A549 (cell line): ENCODE results near the gene CRISPLD2. TPM values are rescaled to one million over a fixed set of nuclear protein-coding genes. Genes with fewer than 3 reads are reported as not detected.

Source experiments
- ATAC-seq, 2 experiments: fragments of 200-7000 bp in 1 of 2; fragments of >200 bp in 1 of 2; cut with Nextera tagmentation in 1 of 2; cut with Tn5 transposase in 1 of 2; 3 replicates each; pipeline versions ENCODE4 v1.8.0 to v1.9.1; 2018 to 2020; ENCODE audit warnings: mild to moderate bottlenecking in 1 of 2, moderate library complexity in 1 of 2
- CTCF ChIA-PET: fragments of 300-600 bp; sonication (Branson Sonifier 250); formaldehyde crosslinking; extraction: SDS; loops from one replicate; lab custom pipeline; 2021; ENCODE audit warnings: antibody characterized with exemption, inconsistent platforms; lab: Yijun Ruan, JAX
- POLR2A ChIA-PET: fragments of 350-600 bp; formaldehyde crosslinking; extraction: SDS; loops from one replicate; lab custom pipeline; 2021; ENCODE audit warnings: antibody characterized with exemption, inconsistent platforms; lab: Yijun Ruan, JAX
- DNase-seq, 2 experiments: peaks; one replicate each; pipeline versions ENCODE4 v3.0.0 to v3.0.0-alpha.2; 2011 to 2016; ENCODE audit warnings: low read depth in 1 of 2, low spot score in 1 of 2
- FAIRE-seq: peaks from 2 replicates; lab custom pipeline; 2011; peaks lifted over from hg19 to GRCh38; lab: Jason Lieb, UNC
- H3K27ac ChIP-seq, 2 experiments: fragments of >200 bp; sonication (Bioruptor Twin); formaldehyde crosslinking; 3 replicates each; pipeline ENCODE4 v1.5.1; 2016 to 2017
- H3K4me1 ChIP-seq: fragments of >200 bp; sonication (Bioruptor Twin); formaldehyde crosslinking; 3 replicates; pipeline ENCODE4 v1.6.1; 2016
- H3K4me2 ChIP-seq: fragments of >200 bp; sonication (Bioruptor Twin); formaldehyde crosslinking; 3 replicates; pipeline ENCODE4 v1.6.1; 2016
- H3K4me3 ChIP-seq: fragments of >200 bp; sonication (Bioruptor Twin); formaldehyde crosslinking; 3 replicates; pipeline ENCODE4 v1.5.1; 2016
- H3K9me3 ChIP-seq: fragments of >200 bp; sonication (Bioruptor Twin); formaldehyde crosslinking; 3 replicates; pipeline ENCODE4 v1.6.1; 2016
- BHLHE40 ChIP-seq: IDR thresholded peaks from 2 replicates; pipeline ENCODE4 v1.6.1; 2012; ENCODE audit warnings: low read depth, low read length, inconsistent platforms
- CBX2 ChIP-seq: fragments of 200-600 bp; sonication (generic); IDR thresholded peaks from 2 replicates; pipeline ENCODE4 v1.6.1; 2016; ENCODE audit warnings: low read depth, mild to moderate bottlenecking, borderline replicate concordance
- CEBPB ChIP-seq, 2 experiments: fragments of >200 bp in 1 of 2; sonication (Bioruptor Twin) in 1 of 2; formaldehyde crosslinking in 1 of 2; IDR thresholded peaks; 2 replicates each; pipeline ENCODE4 v1.6.1; 2012 to 2016
- GATA3 ChIP-seq: IDR thresholded peaks from 2 replicates; pipeline ENCODE4 v1.6.1; 2012; ENCODE audit warnings: borderline replicate concordance
- HEYL ChIP-seq: fragments of 250-450 bp; sonication (Bioruptor Pico); IDR thresholded peaks from 2 replicates; pipeline ENCODE4 v1.8.0; 2021; ENCODE audit warnings: mild to moderate bottlenecking, moderate library complexity
- HOXA7 ChIP-seq: fragments of 250-450 bp; sonication (Bioruptor Pico); IDR thresholded peaks from 2 replicates; pipeline ENCODE4 v1.5.0; 2020; ENCODE audit warnings: mild to moderate bottlenecking, moderate library complexity
- JUNB ChIP-seq: fragments of >200 bp; sonication (Bioruptor Twin); formaldehyde crosslinking; IDR thresholded peaks from 2 replicates; pipeline ENCODE4 v1.6.1; 2016
- KDM1A ChIP-seq: fragments of 200-600 bp; sonication (generic); IDR thresholded peaks from 2 replicates; pipeline ENCODE4 v1.6.1; 2016; ENCODE audit warnings: low read depth, mild to moderate bottlenecking
- MYC ChIP-seq: IDR thresholded peaks from 2 replicates; pipeline ENCODE4 v1.6.1; 2012; ENCODE audit warnings: mild to moderate bottlenecking, inconsistent platforms, low read length, improper control_type of control experiment, borderline replicate concordance
- NPAS2 ChIP-seq: fragments of 250-450 bp; sonication (Bioruptor Pico); IDR thresholded peaks from 2 replicates; pipeline ENCODE4 v1.8.0; 2022; ENCODE audit warnings: mild to moderate bottlenecking, moderate library complexity, borderline replicate concordance
- PHF8 ChIP-seq: fragments of 200-600 bp; sonication (generic); IDR thresholded peaks from 2 replicates; pipeline ENCODE4 v1.6.1; 2016; ENCODE audit warnings: low read depth, mild to moderate bottlenecking, antibody characterized with exemption, moderate library complexity, borderline replicate concordance
- POLR2A ChIP-seq: IDR thresholded peaks from 2 replicates; pipeline ENCODE4 v1.6.1; 2012; ENCODE audit warnings: mild to moderate bottlenecking, low read length
- POLR2AphosphoS2 ChIP-seq: conservative IDR thresholded peaks from 2 replicates; pipeline ENCODE4 v1.6.1; 2012; ENCODE audit warnings: low read length, improper control_type of control experiment, inconsistent platforms
- RARB ChIP-seq: fragments of 250-450 bp; sonication (Bioruptor Pico); IDR thresholded peaks from 2 replicates; pipeline ENCODE4 v1.8.0; 2021; ENCODE audit warnings: mild to moderate bottlenecking, moderate library complexity
- RCOR1 ChIP-seq: fragments of 150-350 bp; IDR thresholded peaks from 2 replicates; pipeline ENCODE4 v1.6.1; 2014; ENCODE audit warnings: antibody characterized with exemption, low read length, low read depth
- RFX5 ChIP-seq: fragments of 450-650 bp; IDR thresholded peaks from 2 replicates; pipeline ENCODE4 v1.7.1; 2014; ENCODE audit warnings: antibody characterized with exemption, mild to moderate bottlenecking, moderate library complexity
- RNF2 ChIP-seq: fragments of 200-600 bp; sonication (generic); IDR thresholded peaks from 2 replicates; pipeline ENCODE4 v1.6.1; 2016; ENCODE audit warnings: low read depth, mild to moderate bottlenecking, antibody characterized with exemption, moderate library complexity, borderline replicate concordance
- TP53 ChIP-seq: fragments of 250-450 bp; sonication (Bioruptor Pico); IDR thresholded peaks from 2 replicates; pipeline ENCODE4 v1.5.0; 2021; ENCODE audit warnings: mild to moderate bottlenecking, moderate library complexity
- ZC3H11A ChIP-seq: fragments of 450-650 bp; IDR thresholded peaks from 2 replicates; pipeline ENCODE4 v1.6.1; 2014; ENCODE audit warnings: antibody characterized with exemption, mild to moderate bottlenecking
- WGBS: methylation state at CpG from one replicate; pipeline ENCODE4 v1.1.6; 2017; ENCODE audit errors: missing lambda C conversion rate; 5-methylcytosine and 5-hydroxymethylcytosine counted together
- polyA plus RNA-seq, 4 experiments: library from polyadenylated mRNA; depleted of rRNA in 3 of 4; stranded (reverse); fragments of >200 nt; fragmentation: RNase III in 1 of 4; extraction: RNeasy Plus Mini Kit Qiagen cat#74134 plus additional on column Dnase treatment in 1 of 4; gene quantifications; 2 replicates in 3 of 4; 3 replicates in 1 of 4; pipeline ENCODE4 v1.2.3, GENCODE V29; 2011 to 2017
- TF ChIP-seq, protein P1 (sequence below): IDR thresholded peaks from 2 replicates; pipeline ENCODE4 v1.6.1; 2012
- TF ChIP-seq, protein P2 (sequence below): fragments of >200 bp; sonication (Bioruptor Twin); formaldehyde crosslinking; IDR thresholded peaks from 3 replicates; pipeline ENCODE4 v1.6.1; 2016
- TF ChIP-seq, protein P3 (sequence below): fragments of 250-450 bp; sonication (Bioruptor Pico); IDR thresholded peaks from 2 replicates; pipeline ENCODE4 v1.5.0; 2021; ENCODE audit warnings: mild to moderate bottlenecking, moderate library complexity, borderline replicate concordance
- TF ChIP-seq, protein P4 (sequence below): fragments of >200 bp; sonication (Bioruptor Twin); formaldehyde crosslinking; IDR thresholded peaks from 3 replicates; pipeline ENCODE4 v1.5.1; 2016

CRISPLD2 gene
- polyA plus RNA-seq, 2 of the 4 experiments (the other 2 are of a cell fraction), result 0.85 to 1.6 TPM

DNA sequence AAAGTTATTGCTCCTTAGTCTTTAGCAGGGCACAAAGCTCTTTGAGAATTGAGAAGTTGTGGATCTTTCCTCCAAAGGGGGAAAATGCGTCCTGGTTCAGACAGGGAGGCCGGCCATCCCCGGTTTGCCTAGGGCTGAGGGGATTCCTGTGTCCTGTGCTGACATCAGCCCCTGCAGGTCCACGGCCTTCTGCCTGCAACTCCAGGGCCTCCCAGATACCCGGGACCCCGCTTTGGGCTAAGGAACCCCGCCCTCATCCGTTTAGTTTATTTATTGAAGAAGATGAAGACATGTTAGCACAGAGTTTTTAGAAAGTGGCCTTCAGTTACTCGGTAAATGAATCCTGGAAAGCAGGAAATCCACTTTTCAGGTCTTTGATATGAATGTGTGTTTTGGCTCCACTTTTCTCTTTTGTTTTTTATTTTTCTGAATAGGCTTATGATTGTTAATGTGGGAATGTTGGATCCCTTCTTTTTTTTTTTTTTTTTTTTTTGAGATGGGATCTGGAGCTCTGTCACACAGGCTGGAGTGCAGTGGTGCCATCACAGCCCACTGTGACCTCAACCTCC, 65.6 kb downstream of the CRISPLD2 start:
- H3K4me3 ChIP-seq, result no peak overlapping the region
- 71% methylated on average over 9 of the region's 9 CpGs for WGBS
- ChIA-PET CTCF (interaction anchor here (0.7 to 5.8 kb wide), 5 partner anchors 15 to 718 kb away, joined by 3 to 27 read pairs (median 5); no protein-coding TSS in a partner anchor), POLR2A (no interaction called here)
- no peak for FAIRE-seq
- no peak overlapping the region for H3K27ac ChIP-seq
- no peak for TF ChIP-seq RNF2
- no peak for TF ChIP-seq ZC3H11A
- TF ChIP-seq JUNB, result no peak
- TF ChIP-seq GATA3, result no peak
- no peak for TF ChIP-seq CEBPB (IDR thresholded peaks at IDR 0.05)
- TF ChIP-seq NPAS2, result no peak
- TF ChIP-seq, protein P1, sequence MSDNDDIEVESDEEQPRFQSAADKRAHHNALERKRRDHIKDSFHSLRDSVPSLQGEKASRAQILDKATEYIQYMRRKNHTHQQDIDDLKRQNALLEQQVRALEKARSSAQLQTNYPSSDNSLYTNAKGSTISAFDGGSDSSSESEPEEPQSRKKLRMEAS, result no peak
- no peak for TF ChIP-seq POLR2AphosphoS2
- no peak for TF ChIP-seq HEYL
- TF ChIP-seq, protein P2, sequence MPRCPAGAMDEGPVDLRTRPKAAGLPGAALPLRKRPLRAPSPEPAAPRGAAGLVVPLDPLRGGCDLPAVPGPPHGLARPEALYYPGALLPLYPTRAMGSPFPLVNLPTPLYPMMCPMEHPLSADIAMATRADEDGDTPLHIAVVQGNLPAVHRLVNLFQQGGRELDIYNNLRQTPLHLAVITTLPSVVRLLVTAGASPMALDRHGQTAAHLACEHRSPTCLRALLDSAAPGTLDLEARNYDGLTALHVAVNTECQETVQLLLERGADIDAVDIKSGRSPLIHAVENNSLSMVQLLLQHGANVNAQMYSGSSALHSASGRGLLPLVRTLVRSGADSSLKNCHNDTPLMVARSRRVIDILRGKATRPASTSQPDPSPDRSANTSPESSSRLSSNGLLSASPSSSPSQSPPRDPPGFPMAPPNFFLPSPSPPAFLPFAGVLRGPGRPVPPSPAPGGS, result no peak
- no peak for TF ChIP-seq BHLHE40
- TF ChIP-seq, protein P3, sequence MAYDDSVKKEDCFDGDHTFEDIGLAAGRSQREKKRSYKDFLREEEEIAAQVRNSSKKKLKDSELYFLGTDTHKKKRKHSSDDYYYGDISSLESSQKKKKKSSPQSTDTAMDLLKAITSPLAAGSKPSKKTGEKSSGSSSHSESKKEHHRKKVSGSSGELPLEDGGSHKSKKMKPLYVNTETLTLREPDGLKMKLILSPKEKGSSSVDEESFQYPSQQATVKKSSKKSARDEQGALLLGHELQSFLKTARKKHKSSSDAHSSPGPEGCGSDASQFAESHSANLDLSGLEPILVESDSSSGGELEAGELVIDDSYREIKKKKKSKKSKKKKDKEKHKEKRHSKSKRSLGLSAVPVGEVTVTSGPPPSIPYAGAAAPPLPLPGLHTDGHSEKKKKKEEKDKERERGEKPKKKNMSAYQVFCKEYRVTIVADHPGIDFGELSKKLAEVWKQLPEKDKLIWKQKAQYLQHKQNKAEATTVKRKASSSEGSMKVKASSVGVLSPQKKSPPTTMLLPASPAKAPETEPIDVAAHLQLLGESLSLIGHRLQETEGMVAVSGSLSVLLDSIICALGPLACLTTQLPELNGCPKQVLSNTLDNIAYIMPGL (CRISPR knock-in tag), result no peak
- no peak for TF ChIP-seq HOXA7 (CRISPR knock-in tag)
- no peak for TF ChIP-seq TP53
- TF ChIP-seq RCOR1, result no peak
- TF ChIP-seq PHF8, result no peak
- TF ChIP-seq, protein P4, sequence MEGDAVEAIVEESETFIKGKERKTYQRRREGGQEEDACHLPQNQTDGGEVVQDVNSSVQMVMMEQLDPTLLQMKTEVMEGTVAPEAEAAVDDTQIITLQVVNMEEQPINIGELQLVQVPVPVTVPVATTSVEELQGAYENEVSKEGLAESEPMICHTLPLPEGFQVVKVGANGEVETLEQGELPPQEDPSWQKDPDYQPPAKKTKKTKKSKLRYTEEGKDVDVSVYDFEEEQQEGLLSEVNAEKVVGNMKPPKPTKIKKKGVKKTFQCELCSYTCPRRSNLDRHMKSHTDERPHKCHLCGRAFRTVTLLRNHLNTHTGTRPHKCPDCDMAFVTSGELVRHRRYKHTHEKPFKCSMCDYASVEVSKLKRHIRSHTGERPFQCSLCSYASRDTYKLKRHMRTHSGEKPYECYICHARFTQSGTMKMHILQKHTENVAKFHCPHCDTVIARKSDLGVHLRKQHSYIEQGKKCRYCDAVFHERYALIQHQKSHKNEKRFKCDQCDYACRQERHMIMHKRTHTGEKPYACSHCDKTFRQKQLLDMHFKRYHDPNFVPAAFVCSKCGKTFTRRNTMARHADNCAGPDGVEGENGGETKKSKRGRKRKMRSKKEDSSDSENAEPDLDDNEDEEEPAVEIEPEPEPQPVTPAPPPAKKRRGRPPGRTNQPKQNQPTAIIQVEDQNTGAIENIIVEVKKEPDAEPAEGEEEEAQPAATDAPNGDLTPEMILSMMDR, result no peak
- no peak for ATAC-seq
- DNase-seq, result no peak
- H3K9me3 ChIP-seq, result no peaks in the 10 kb centered on the region
- H3K4me1 ChIP-seq, result peaks cover 11% of the 10 kb centered on the region; the same call in 2 of the 3 replicates
- no peak overlapping the region for H3K4me2 ChIP-seq

DNA sequence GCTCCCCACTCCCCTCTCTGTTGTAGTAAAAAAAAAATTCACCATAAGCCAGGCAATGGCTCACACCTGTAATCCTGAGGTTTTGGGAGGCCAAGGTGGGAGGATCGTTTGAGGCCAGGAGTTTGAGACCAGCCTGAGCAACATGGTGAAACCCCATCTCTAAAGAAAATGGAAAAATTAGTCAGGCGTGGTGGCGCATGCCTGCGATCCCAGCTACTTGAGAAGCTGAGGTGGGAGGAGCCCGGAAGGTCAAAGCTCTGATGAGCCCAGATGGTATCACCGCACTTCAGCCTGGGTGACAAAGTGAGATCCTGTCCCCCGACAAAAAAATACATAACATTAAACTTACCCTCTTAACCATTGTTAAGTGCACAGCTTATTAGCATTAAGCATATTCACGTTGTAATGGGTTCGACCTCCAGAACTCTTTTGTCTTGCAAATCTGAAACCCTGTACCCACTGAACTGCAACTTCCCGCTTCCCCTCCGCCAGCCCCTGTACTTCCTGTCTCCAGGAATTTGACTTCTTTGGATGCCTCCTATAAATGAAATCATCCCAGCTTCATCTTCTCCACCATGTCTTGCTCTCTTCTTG, 66.8 kb downstream of the CRISPLD2 start:
- FAIRE-seq (no peak), DNase-seq (no peak), ATAC-seq (no peak)
- Histone ChIP-seq H3K4me3 (no peak overlapping the region), H3K4me2 (no peak overlapping the region), H3K4me1 (peaks cover 6% of the 10 kb centered on the region; the same call in 2 of the 3 replicates), H3K9me3 (no peaks in the 10 kb centered on the region), H3K27ac (no peak overlapping the region)
- CTCF ChIA-PET, result interaction anchor here (0.8 to 1.8 kb wide), 7 partner anchors 36 to 148 kb away, joined by 3 to 5 read pairs (median 4); no protein-coding TSS in a partner anchor
- 87% methylated on average over 11 of the region's 11 CpGs for WGBS
- POLR2A ChIA-PET, result no interaction called here
- TF ChIP-seq POLR2A (no peak), CBX2 (no peak), KDM1A (no peak), MYC (no peak), RARB (CRISPR knock-in tag) (no peak), RFX5 (no peak)
